GM10248 (cell line): ENCODE measurements around the gene TRNP1.

Experiments
- CTCF ChIA-PET: fragments of 300-600 bp; sonication (Branson Sonifier 250); formaldehyde crosslinking; extraction: SDS; loops from one replicate; lab custom pipeline; 2021; ENCODE audit warnings: antibody characterized with exemption; lab: Yijun Ruan, JAX
- POLR2A ChIA-PET: fragments of 350-650 bp; sonication (Branson Sonifier 250); formaldehyde crosslinking; extraction: SDS; loops from one replicate; lab custom pipeline; 2020; ENCODE audit warnings: antibody characterized with exemption; lab: Yijun Ruan, JAX
- DNase-seq: peaks from one replicate; pipeline ENCODE4 v3.0.0; 2012; ENCODE audit errors: extremely low spot score
- TF ChIP-seq, protein P1 (sequence below): IDR thresholded peaks from 2 replicates; pipeline ENCODE4 v1.5.1; 2012; ENCODE audit warnings: mild to moderate bottlenecking, low read depth; ENCODE audit errors: extremely low read depth, missing control alignments, control extremely low read depth

Gene TRNP1

DNA sequence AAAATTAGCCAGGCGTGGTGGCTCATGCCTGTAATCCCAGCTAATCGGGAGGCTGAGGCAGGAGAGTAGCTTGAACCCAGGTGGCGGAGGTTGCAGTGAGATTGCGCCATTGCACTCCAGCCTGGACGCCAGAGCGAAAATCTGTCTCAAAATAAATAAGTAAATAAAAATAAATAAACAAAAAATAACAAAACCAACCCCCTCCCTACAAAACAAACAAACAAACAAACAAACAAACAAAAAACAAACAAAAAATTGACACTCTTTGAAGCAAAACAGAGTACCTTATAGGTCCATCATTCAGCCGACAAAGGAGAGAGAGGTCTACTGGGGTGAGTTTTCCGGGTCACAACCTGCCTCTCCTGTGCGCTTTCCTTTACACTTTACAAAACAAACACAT lies 27.9 kb upstream of the TRNP1 start:
- ChIA-PET POLR2A (no interaction called here), CTCF (interaction anchor here (1.1 to 2.1 kb wide), 2 partner anchors 32 to 79 kb away, joined by 3 to 9 read pairs; no protein-coding TSS in a partner anchor)
- no peak for DNase-seq
- TF ChIP-seq, protein P1, sequence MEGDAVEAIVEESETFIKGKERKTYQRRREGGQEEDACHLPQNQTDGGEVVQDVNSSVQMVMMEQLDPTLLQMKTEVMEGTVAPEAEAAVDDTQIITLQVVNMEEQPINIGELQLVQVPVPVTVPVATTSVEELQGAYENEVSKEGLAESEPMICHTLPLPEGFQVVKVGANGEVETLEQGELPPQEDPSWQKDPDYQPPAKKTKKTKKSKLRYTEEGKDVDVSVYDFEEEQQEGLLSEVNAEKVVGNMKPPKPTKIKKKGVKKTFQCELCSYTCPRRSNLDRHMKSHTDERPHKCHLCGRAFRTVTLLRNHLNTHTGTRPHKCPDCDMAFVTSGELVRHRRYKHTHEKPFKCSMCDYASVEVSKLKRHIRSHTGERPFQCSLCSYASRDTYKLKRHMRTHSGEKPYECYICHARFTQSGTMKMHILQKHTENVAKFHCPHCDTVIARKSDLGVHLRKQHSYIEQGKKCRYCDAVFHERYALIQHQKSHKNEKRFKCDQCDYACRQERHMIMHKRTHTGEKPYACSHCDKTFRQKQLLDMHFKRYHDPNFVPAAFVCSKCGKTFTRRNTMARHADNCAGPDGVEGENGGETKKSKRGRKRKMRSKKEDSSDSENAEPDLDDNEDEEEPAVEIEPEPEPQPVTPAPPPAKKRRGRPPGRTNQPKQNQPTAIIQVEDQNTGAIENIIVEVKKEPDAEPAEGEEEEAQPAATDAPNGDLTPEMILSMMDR = no peak

DNA sequence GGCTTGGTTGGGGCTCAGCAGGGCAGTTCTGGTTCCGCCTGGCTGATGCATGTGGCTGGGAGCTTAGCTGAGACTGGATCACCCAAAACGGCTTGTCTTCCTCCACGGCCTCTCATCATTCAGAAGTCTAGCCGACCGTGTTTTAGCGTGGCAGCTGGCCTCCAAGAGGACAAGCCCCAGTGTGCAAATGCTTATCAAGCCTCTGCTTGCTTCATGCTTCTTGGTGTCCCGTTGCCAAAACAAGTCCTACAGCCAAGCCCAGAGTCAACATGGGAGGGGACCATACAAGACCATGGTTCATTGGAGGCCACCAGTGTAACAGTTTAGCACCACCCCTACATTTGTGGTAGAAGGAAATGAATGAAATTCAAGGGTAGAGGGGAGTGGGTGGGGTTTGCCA lies 22.7 kb upstream of the TRNP1 start:
- ChIA-PET POLR2A (no interaction called here), CTCF (interaction anchor here (1.5 kb wide), 1 partner anchor 9 kb away, joined by 3 read pairs; no protein-coding TSS in a partner anchor)
- DNase-seq = no peak
- TF ChIP-seq, protein P1 = no peak

DNA sequence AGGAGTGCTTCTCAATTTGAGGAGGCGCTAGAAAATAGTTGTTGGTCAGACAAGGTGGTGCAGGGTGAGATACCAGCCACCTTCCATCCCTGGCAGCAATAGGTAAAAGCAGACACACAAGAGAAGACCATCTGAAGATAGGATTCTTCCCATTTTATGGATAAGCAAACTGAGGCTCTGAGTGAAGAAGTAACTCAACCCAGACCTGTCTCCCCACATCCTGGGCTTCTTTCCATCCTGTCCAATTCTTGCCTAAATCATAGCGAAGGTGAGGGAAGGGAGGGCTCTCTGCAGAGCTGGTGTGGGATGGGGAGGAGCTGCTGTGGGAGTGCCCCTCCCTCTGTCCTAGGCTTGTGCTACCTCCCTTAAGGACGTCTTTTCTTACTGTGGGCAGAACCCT lies 21.9 kb upstream of the TRNP1 start:
- CTCF ChIA-PET = interaction anchor here (1.5 kb wide), 1 partner anchor 25 kb away, joined by 3 read pairs; no protein-coding TSS in a partner anchor

DNA sequence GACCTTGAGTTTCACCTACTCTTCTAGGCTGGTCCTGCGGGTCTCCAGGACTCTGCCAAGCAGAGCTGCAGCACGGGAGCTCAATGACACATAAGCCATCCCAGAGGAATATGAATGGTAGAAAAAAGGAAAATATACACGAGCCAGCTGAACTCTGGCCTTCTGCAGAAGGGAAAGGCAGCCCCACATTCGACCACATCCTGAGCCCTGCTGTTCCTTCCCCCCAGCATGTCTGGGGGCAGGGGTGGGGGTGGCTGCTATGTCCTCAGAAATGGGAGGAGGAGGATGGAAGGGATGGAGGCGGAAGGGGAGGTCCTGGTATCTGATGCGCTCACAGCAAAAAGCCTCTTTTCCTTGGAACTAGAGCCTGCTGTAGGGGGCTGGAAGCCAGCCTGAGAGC lies 21.1 kb upstream of the TRNP1 start:
- POLR2A ChIA-PET = no interaction called here
- CTCF ChIA-PET = interaction anchor here (1.5 kb wide), 1 partner anchor 25 kb away, joined by 3 read pairs; no protein-coding TSS in a partner anchor
- DNase-seq = no peak
- TF ChIP-seq, protein P1 = no peak

More for the DNA sequence above, 21.9 kb upstream of the TRNP1 start:
- POLR2A ChIA-PET = no interaction called here
- TF ChIP-seq, protein P1 = no peak
- no peak for DNase-seq

DNA sequence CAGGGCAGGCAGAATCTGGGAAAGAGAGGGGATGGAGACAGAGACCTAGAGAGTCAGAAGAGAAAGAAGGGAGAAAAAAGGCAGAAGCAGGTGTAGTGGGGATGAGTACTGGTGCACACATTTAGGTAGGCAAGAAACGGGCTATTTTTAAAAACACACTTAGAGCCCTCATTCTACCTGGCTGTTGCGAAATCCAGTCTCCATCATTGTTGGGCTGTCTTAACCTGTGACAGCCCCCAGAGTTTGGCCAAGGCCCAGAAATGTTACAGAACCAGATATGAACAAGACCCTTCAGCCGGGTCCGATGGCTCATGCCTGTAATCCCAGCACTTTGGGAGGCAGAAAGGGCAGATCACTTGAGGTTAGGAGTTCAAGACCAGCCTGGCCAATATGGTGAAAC lies 20.7 kb upstream of the TRNP1 start:
- TF ChIP-seq, protein P1 = no peak
- no peak for DNase-seq
- CTCF ChIA-PET = interaction anchor here (1.5 kb wide), 1 partner anchor 24 kb away, joined by 3 read pairs; no protein-coding TSS in a partner anchor
- POLR2A ChIA-PET = interaction anchor here (0.7 kb wide), 1 partner anchor 1987 kb away, joined by 5 read pairs; no protein-coding TSS in a partner anchor

DNA sequence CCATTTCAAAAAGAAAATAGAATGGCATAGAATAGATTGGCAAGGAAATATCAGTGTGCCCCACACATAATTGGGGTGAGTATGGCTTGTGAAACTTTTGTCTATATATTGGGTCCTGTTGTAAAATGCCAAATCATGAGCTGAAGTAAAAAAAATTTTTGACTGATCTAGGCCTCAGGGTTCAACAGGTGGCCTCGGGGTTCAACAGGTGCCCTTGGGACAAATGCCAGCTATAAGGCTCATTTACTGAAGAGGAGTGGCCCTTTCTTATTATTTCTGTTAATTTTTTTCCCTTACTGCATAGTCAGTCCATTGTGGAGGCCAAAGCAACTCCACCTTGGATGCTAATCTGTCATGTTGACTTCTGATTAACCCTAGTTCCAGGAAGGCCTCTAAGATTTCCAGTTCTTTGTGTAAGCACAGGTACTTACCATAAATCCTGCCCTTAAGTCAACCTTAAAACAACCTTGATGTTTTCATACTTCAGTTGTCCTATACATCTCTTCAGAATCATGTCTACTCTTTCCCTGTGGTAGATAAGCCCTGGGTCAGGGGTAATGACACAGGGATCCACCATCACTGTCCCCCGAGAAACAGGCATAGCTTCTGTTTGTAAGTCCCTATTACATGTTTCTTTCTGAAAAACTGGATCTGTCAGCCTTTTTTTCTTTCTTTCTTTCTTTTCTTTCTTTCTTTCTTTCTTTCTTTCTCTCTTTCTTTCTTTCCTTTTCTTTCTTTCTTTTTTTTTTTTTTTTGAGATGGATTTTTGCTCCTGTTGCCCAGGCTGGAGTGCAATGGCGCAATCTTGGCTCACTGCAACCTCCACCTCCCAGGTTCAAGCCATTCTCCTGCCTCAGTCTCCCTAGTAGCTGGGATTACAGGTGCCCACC lies 16.6 kb upstream of the TRNP1 start:
- ChIA-PET CTCF (interaction anchor here (0.9 to 1.1 kb wide), 2 partner anchors 9 to 21 kb away, joined by 3 read pairs; no protein-coding TSS in a partner anchor), POLR2A (no interaction called here)
- no peak for DNase-seq
- TF ChIP-seq, protein P1 = no peak
